IMR-90 (cell line): ENCODE data around the gene VOPP1. TPM values are rescaled to one million over a fixed set of nuclear protein-coding genes. Genes with fewer than 3 reads are reported as not detected.

Source experiments
- ATAC-seq: fragments of 200-7000 bp; cut with Tn5 transposase; 2 replicates; pipeline ENCODE4 v1.9.1; 2020; ENCODE audit warnings: low read depth, mild to moderate bottlenecking, moderate library complexity
- BruUV-seq: library from RNA; stranded (reverse); fragments of 400-500 nt; replicated peaks from 2 replicates; lab custom pipeline; 2021; lab: Mats Ljungman, UMichigan
- CTCF ChIA-PET: fragments of 300-600 bp; formaldehyde crosslinking; extraction: SDS; loops from one replicate; lab custom pipeline; 2021; ENCODE audit warnings: antibody characterized with exemption; lab: Yijun Ruan, JAX
- POLR2A ChIA-PET: fragments of 300-600 bp; sonication (Branson Sonifier 250); formaldehyde crosslinking; loops from one replicate; lab custom pipeline; 2022; ENCODE audit warnings: antibody characterized with exemption; ENCODE audit not compliant: unreplicated experiment; lab: Charles Lee
- DNase-seq: peaks from one replicate; pipeline ENCODE4 v3.0.0; 2013
- H2AFZ ChIP-seq: replicated peaks from 2 replicates; pipeline ENCODE3; 2013; ENCODE audit warnings: low read length, mild to moderate bottlenecking; ENCODE audit not compliant: poor library complexity
- H2AK5ac ChIP-seq: 2 replicates; pipeline ENCODE4 v1.6.1; 2013; ENCODE audit warnings: low read depth, low read length, inconsistent platforms
- H2AK9ac ChIP-seq: replicated peaks from 2 replicates; pipeline ENCODE3; 2013; ENCODE audit warnings: mild to moderate bottlenecking, low read depth, low read length, moderate library complexity; ENCODE audit not compliant: poor library complexity
- H2BK120ac ChIP-seq: 2 replicates; pipeline ENCODE4 v1.6.1; 2013; ENCODE audit warnings: low read depth, low read length, inconsistent platforms
- H2BK15ac ChIP-seq: 3 replicates; pipeline ENCODE4 v1.6.1; 2013; ENCODE audit warnings: low read depth, low read length, inconsistent platforms
- H2BK20ac ChIP-seq: 2 replicates; pipeline ENCODE4 v1.6.1; 2013; ENCODE audit warnings: low read depth, mild to moderate bottlenecking, inconsistent platforms, low read length, moderate library complexity
- H2BK5ac ChIP-seq: 2 replicates; pipeline ENCODE4 v1.6.1; 2013; ENCODE audit warnings: mild to moderate bottlenecking, low read depth, low read length, inconsistent platforms; ENCODE audit not compliant: poor library complexity, severe bottlenecking
- H3K14ac ChIP-seq: replicated peaks from 2 replicates; pipeline ENCODE4 v1.6.1; 2013; ENCODE audit warnings: low read depth, low read length, inconsistent platforms
- H3K18ac ChIP-seq: 2 replicates; pipeline ENCODE4 v1.6.1; 2013; ENCODE audit warnings: low read depth, low read length, control low read depth
- H3K23ac ChIP-seq: 2 replicates; pipeline ENCODE4 v1.6.1; 2013; ENCODE audit warnings: low read depth, low read length, inconsistent platforms
- H3K27ac ChIP-seq: 2 replicates; pipeline ENCODE4 v1.5.1; 2013; ENCODE audit warnings: mild to moderate bottlenecking, control low read depth, low read length; ENCODE audit not compliant: insufficient read depth
- H3K27me3 ChIP-seq: 2 replicates; pipeline ENCODE4 v1.6.1; 2013; ENCODE audit warnings: low read length; ENCODE audit not compliant: control insufficient read depth, insufficient read depth
- H3K36me3 ChIP-seq: 2 replicates; pipeline ENCODE4 v1.6.1; 2013; ENCODE audit warnings: low read length, mixed read lengths; ENCODE audit not compliant: control insufficient read depth, insufficient read depth
- H3K4ac ChIP-seq: 2 replicates; pipeline ENCODE4 v1.6.1; 2013; ENCODE audit warnings: low read depth, low read length, inconsistent platforms
- H3K4me1 ChIP-seq: 2 replicates; pipeline ENCODE4 v1.6.1; 2013; ENCODE audit warnings: low read length, mixed read lengths; ENCODE audit not compliant: control insufficient read depth, insufficient read depth
- H3K4me2 ChIP-seq: 2 replicates; pipeline ENCODE4 v1.6.1; 2013; ENCODE audit warnings: low read depth, mild to moderate bottlenecking, control low read depth, low read length, moderate library complexity
- H3K4me3 ChIP-seq: 2 replicates; pipeline ENCODE4 v1.5.1; 2013; ENCODE audit warnings: low read depth, mild to moderate bottlenecking, control low read depth, low read length, moderate library complexity; ENCODE audit not compliant: insufficient read depth
- H3K56ac ChIP-seq: 2 replicates; pipeline ENCODE4 v1.6.1; 2013; ENCODE audit warnings: low read length, inconsistent platforms; ENCODE audit not compliant: insufficient read depth; ENCODE audit errors: extremely low read depth
- H3K79me1 ChIP-seq, 2 experiments: 2 replicates each; pipeline ENCODE4 v1.6.1; 2013; ENCODE audit warnings: low read length in 2 of 2, inconsistent platforms in 1 of 2, low read depth in 1 of 2
- H3K9ac ChIP-seq: 2 replicates; pipeline ENCODE4 v1.6.1; 2013; ENCODE audit warnings: low read depth, low read length, control low read depth
- H3K9me1 ChIP-seq: 2 replicates; pipeline ENCODE4 v1.6.1; 2013; ENCODE audit warnings: low read length, inconsistent platforms; ENCODE audit not compliant: insufficient read depth
- H3K9me3 ChIP-seq: 2 replicates; pipeline ENCODE4 v1.6.1; 2013; ENCODE audit warnings: low read length; ENCODE audit not compliant: control insufficient read depth, insufficient read depth
- H4K20me1 ChIP-seq: 2 replicates; pipeline ENCODE4 v1.6.1; 2013; ENCODE audit warnings: low read length, inconsistent platforms; ENCODE audit not compliant: insufficient read depth
- H4K5ac ChIP-seq: 2 replicates; pipeline ENCODE4 v1.6.1; 2013; ENCODE audit warnings: mild to moderate bottlenecking, low read depth, low read length, control low read depth
- H4K8ac ChIP-seq, 2 experiments: 2 replicates each; pipeline ENCODE4 v1.6.1; 2013; ENCODE audit warnings: low read depth in 2 of 2, low read length in 2 of 2, control low read depth in 1 of 2, inconsistent platforms in 1 of 2
- H4K91ac ChIP-seq: 2 replicates; pipeline ENCODE4 v1.6.1; 2013; ENCODE audit warnings: low read depth, low read length, inconsistent platforms; ENCODE audit not compliant: insufficient read depth
- BHLHE40 ChIP-seq: fragments of 150-350 bp; IDR thresholded peaks from 2 replicates; pipeline ENCODE4 v1.6.1; 2016; ENCODE audit warnings: mild to moderate bottlenecking, low read depth, low read length
- CEBPB ChIP-seq: IDR thresholded peaks from 2 replicates; pipeline ENCODE4 v1.6.1; 2012; ENCODE audit warnings: low read depth, low read length, improper control_type of control experiment
- CHD1 ChIP-seq: IDR thresholded peaks from 2 replicates; pipeline ENCODE4 v1.6.1; 2012; ENCODE audit warnings: low read depth, low read length, improper control_type of control experiment
- ELK1 ChIP-seq: fragments of 150-350 bp; IDR thresholded peaks from 2 replicates; pipeline ENCODE4 v1.6.1; 2016; ENCODE audit warnings: low read depth, mild to moderate bottlenecking, low read length, moderate library complexity, borderline replicate concordance
- FOS ChIP-seq: fragments of 150-350 bp; IDR thresholded peaks from 2 replicates; pipeline ENCODE4 v1.6.1; 2016; ENCODE audit warnings: low read depth, low read length
- MAFK ChIP-seq: IDR thresholded peaks from 2 replicates; pipeline ENCODE4 v1.6.1; 2012; ENCODE audit warnings: low read depth, low read length, improper control_type of control experiment
- MAZ ChIP-seq: IDR thresholded peaks from 2 replicates; pipeline ENCODE4 v1.6.1; 2012; ENCODE audit warnings: low read depth, mild to moderate bottlenecking, low read length, improper control_type of control experiment, moderate library complexity, borderline replicate concordance
- MXI1 ChIP-seq: IDR thresholded peaks from 2 replicates; pipeline ENCODE4 v1.6.1; 2012; ENCODE audit warnings: low read depth, mild to moderate bottlenecking, low read length, moderate library complexity, borderline replicate concordance
- NFE2L2 ChIP-seq: fragments of 150-350 bp; IDR thresholded peaks from 2 replicates; pipeline ENCODE4 v1.6.1; 2016; ENCODE audit warnings: low read depth, mild to moderate bottlenecking, low read length
- POLR2A ChIP-seq: IDR thresholded peaks from 2 replicates; pipeline ENCODE4 v1.6.1; 2012; ENCODE audit warnings: mild to moderate bottlenecking, low read depth, low read length
- RAD21 ChIP-seq: IDR thresholded peaks from 2 replicates; pipeline ENCODE4 v1.6.1; 2012; ENCODE audit warnings: low read length, improper control_type of control experiment
- RCOR1 ChIP-seq: IDR thresholded peaks from 2 replicates; pipeline ENCODE4 v1.6.1; 2012; ENCODE audit warnings: mild to moderate bottlenecking, low read length, improper control_type of control experiment; ENCODE audit not compliant: insufficient replicate concordance
- RFX5 ChIP-seq: IDR thresholded peaks from 2 replicates; pipeline ENCODE4 v1.8.0; 2012; ENCODE audit warnings: low read depth, mild to moderate bottlenecking, low read length, moderate library complexity
- SMC3 ChIP-seq: fragments of 150-350 bp; IDR thresholded peaks from 2 replicates; pipeline ENCODE4 v1.6.1; 2016; ENCODE audit warnings: low read depth, mild to moderate bottlenecking, antibody characterized with exemption, low read length, moderate library complexity
- WGBS, 2 experiments: methylation state at CpG; one replicate each; pipeline versions ENCODE4 v1.1.5 to v1.1.7; 2013; ENCODE audit warnings: missing lambda C conversion rate in 2 of 2; ENCODE audit not compliant: insufficient read length in 1 of 2; ENCODE audit errors: extremely low coverage in 2 of 2; 5-methylcytosine and 5-hydroxymethylcytosine counted together
- dilution Hi-C: fragments of 300-500 bp; cut with HindIII; formaldehyde crosslinking; loops from one replicate; pipeline ENCODE4 v1.14.3; 2018; ENCODE audit warnings: low sequenced_read_pairs; ENCODE audit not compliant: unreplicated experiment
- in situ Hi-C: fragments of 300-500 bp; cut with MboI; formaldehyde crosslinking; loops from 3 replicates; pipeline ENCODE4 v1.14.3; 2019; ENCODE audit warnings: low sequenced_read_pairs, inconsistent platforms, mixed read lengths
- intact Hi-C: fragments of 100-400 bp; cut with micrococcal nuclease; formaldehyde crosslinking; loops from 2 replicates; pipeline ENCODE4 v1.10.0; 2022
- polyA plus RNA-seq, 3 experiments: library from polyadenylated mRNA; depleted of rRNA; stranded (reverse); fragments of >200 nt; gene quantifications; 2 replicates each; pipeline ENCODE4 v1.2.3, GENCODE V29; 2012; ENCODE audit warnings: low replicate concordance in 1 of 3
- total RNA-seq: library from RNA; depleted of rRNA; stranded (reverse); fragments of >200 nt; gene quantifications from 2 replicates; pipeline ENCODE4 v1.2.3, GENCODE V29; 2012
- TF ChIP-seq, protein P1 (sequence below): fragments of 150-350 bp; IDR thresholded peaks from 2 replicates; pipeline ENCODE4 v1.6.1; 2017; ENCODE audit warnings: mild to moderate bottlenecking, antibody characterized with exemption, low read length, low read depth
- TF ChIP-seq, protein P2 (sequence below): conservative IDR thresholded peaks from 2 replicates; pipeline ENCODE4 v1.5.1; 2012; ENCODE audit warnings: mild to moderate bottlenecking, low read depth, low read length, improper control_type of control experiment

Gene VOPP1
- total and polyA plus RNA-seq, 2 of the 4 experiments (the other 2 are of a cell fraction): 60.2 to 94.5 TPM

DNA sequence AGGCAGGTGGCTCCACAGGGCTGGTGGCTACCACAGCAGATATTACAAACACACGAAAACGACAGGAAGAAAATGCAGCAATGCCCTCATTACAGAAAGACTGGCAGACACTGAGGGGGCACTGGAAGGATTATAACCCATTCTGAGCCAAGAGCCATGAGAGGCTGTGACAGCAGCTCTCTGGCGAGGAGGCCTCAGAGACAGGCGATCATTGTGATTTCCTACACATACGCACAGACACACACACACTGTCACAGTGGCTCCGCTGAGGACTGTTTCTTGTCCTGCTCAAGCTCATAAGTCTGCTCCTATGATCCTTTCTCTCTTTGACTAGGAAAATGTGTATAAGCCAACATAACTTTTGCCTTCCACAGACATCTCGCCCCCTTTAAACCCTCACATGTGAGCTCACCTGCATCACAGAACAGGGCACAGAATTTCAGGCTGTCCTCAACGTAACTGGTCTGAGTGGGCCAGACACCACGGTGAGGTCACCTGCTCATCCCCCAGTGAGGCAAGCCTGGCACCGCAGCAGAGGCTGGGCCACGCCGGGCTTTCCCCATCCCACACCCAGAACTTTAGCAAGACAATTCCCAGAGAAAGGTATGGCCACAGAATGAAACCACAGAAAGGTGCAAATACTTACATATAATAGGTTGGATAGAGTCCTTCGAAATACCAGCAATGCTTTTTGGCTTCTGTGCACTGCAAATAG is 51.7 kb downstream of the VOPP1 start:
- intact Hi-C loops: no loop called here
- Histone ChIP-seq H3K36me3 (peaks cover 26% of the 10 kb centered on the region), H2BK120ac (no peak overlapping the region)

More for the DNA sequence above, 51.7 kb downstream of the VOPP1 start:
- DNase-seq (no peak), ATAC-seq (no peak)
- Histone ChIP-seq H2AK5ac (no peak overlapping the region), H2BK20ac (no peak overlapping the region), H3K56ac (no peak overlapping the region), H4K91ac (no peak overlapping the region), H2BK5ac (no peak overlapping the region), H3K4me3 (no peak overlapping the region), H3K79me1 (peaks cover 47 to 78% of the 10 kb centered on the region in 2 experiments), H3K9me3 (no peaks in the 10 kb centered on the region), H3K9me1 (peaks cover 20% of the 10 kb centered on the region), H3K9ac (no peak overlapping the region), H3K27me3 (no peaks in the 10 kb centered on the region), H2AK9ac (no peak overlapping the region), H3K27ac (no peak overlapping the region), H4K20me1 (peaks cover 50% of the 10 kb centered on the region), H3K4ac (no peak overlapping the region), H2AFZ (no peak overlapping the region), H4K5ac (no peak overlapping the region), H3K4me2 (no peak overlapping the region), H3K23ac (no peak overlapping the region), H3K14ac (no peak overlapping the region), H3K18ac (no peak overlapping the region), H2BK15ac (no peak overlapping the region), H3K4me1 (peaks cover 2% of the 10 kb centered on the region; the same call in 1 of the 2 replicates), H4K8ac (no peak overlapping the region)
- in situ Hi-C loops (no loop called here), dilution Hi-C loops (no loop called here)
- WGBS, 2 experiments: 100% methylated on average over 2 of the region's 13 CpGs; no CpG with 5 or more reads in 1 of the 2 experiments
- BruUV-seq: no TSS peak
- TF ChIP-seq CHD1: no peak
- TF ChIP-seq RCOR1: no peak
- TF ChIP-seq, protein P1, sequence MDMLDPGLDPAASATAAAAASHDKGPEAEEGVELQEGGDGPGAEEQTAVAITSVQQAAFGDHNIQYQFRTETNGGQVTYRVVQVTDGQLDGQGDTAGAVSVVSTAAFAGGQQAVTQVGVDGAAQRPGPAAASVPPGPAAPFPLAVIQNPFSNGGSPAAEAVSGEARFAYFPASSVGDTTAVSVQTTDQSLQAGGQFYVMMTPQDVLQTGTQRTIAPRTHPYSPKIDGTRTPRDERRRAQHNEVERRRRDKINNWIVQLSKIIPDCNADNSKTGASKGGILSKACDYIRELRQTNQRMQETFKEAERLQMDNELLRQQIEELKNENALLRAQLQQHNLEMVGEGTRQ: no peak
- TF ChIP-seq, protein P2, sequence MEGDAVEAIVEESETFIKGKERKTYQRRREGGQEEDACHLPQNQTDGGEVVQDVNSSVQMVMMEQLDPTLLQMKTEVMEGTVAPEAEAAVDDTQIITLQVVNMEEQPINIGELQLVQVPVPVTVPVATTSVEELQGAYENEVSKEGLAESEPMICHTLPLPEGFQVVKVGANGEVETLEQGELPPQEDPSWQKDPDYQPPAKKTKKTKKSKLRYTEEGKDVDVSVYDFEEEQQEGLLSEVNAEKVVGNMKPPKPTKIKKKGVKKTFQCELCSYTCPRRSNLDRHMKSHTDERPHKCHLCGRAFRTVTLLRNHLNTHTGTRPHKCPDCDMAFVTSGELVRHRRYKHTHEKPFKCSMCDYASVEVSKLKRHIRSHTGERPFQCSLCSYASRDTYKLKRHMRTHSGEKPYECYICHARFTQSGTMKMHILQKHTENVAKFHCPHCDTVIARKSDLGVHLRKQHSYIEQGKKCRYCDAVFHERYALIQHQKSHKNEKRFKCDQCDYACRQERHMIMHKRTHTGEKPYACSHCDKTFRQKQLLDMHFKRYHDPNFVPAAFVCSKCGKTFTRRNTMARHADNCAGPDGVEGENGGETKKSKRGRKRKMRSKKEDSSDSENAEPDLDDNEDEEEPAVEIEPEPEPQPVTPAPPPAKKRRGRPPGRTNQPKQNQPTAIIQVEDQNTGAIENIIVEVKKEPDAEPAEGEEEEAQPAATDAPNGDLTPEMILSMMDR: no peak
- TF ChIP-seq FOS: no peak
- no peak for TF ChIP-seq MXI1
- TF ChIP-seq CEBPB: no peak
- TF ChIP-seq POLR2A: no peak
- TF ChIP-seq RFX5: no peak
- no peak for TF ChIP-seq MAZ
- TF ChIP-seq ELK1: no peak
- no peak for TF ChIP-seq SMC3
- TF ChIP-seq NFE2L2: no peak
- no peak for TF ChIP-seq RAD21
- no peak for TF ChIP-seq BHLHE40
- no peak for TF ChIP-seq MAFK
- ChIA-PET CTCF (no interaction called here), POLR2A (no interaction called here)
